ENCODE measurements around the gene TRIM65.
"Not testable (repeated sequence)": the region's sequence is repeated elsewhere in the genome, so short reads cannot be mapped to it uniquely, and the experiment has no call there.

TRIM65 gene

GRCh38 chr17:75869282-75870141, 27.2 kb downstream of the TRIM65 start:
- peaks cover 23% of the 10 kb centered on the region for H3K4me1 ChIP-seq (ENCODE audit: insufficient read depth, poor library complexity, severe bottlenecking)
- peaks cover 11% of the 10 kb centered on the region for H3K36me3 ChIP-seq (ENCODE audit: low read depth)
- DNase-seq (ENCODE audit: low spot score) (no peak), ATAC-seq (ENCODE audit: low read depth) (peak; percentile 6; the same call in 1 of the 3 replicates)
- no peaks in the 10 kb centered on the region for H3K27me3 ChIP-seq (ENCODE audit: insufficient read depth, poor library complexity, severe bottlenecking)
- no peaks in the 10 kb centered on the region for H3K9me3 ChIP-seq (ENCODE audit: severe bottlenecking)
- peak overlapping the region; percentile 2 for H3K27ac ChIP-seq (ENCODE audit: poor library complexity, severe bottlenecking)
- no peak overlapping the region for H3K4me3 ChIP-seq (ENCODE audit: severe bottlenecking)
- no peak for TF ChIP-seq CTCF (IDR thresholded peaks at IDR 0.05; ENCODE audit: poor library complexity, severe bottlenecking)

- H3K9me3 ChIP-seq (ENCODE audit: severe bottlenecking); ATAC-seq (ENCODE audit: low read depth): not testable (repeated sequence)
- peaks cover 28% of the 10 kb centered on the region for H3K4me1 ChIP-seq (ENCODE audit: insufficient read depth, poor library complexity, severe bottlenecking)
These were observed 27.9 kb downstream of the TRIM65 start for GRCh38 chr17:75868730-75869281.

GRCh38 chr17:75865404-75866188, 31.2 kb downstream of the TRIM65 start:
- H3K9me3 ChIP-seq (ENCODE audit: severe bottlenecking); H3K27me3 ChIP-seq (ENCODE audit: insufficient read depth, poor library complexity, severe bottlenecking); H3K36me3 ChIP-seq (ENCODE audit: low read depth); ATAC-seq (ENCODE audit: low read depth); H3K27ac ChIP-seq (ENCODE audit: poor library complexity, severe bottlenecking); DNase-seq (ENCODE audit: low spot score); H3K4me3 ChIP-seq (ENCODE audit: severe bottlenecking): not testable (repeated sequence)
- peaks cover 15% of the 10 kb centered on the region for H3K4me1 ChIP-seq (ENCODE audit: insufficient read depth, poor library complexity, severe bottlenecking)

More at GRCh38 chr17:75868730-75869281, 27.9 kb downstream of the TRIM65 start:
- H3K4me3 ChIP-seq (ENCODE audit: severe bottlenecking); DNase-seq (ENCODE audit: low spot score); H3K27me3 ChIP-seq (ENCODE audit: insufficient read depth, poor library complexity, severe bottlenecking); H3K36me3 ChIP-seq (ENCODE audit: low read depth): not testable (repeated sequence)
- H3K27ac ChIP-seq (ENCODE audit: poor library complexity, severe bottlenecking): peak overlapping the region; percentile 2

GRCh38 chr17:75864887-75865286, 31.9 kb downstream of the TRIM65 start:
- not testable (repeated sequence) for ATAC-seq (ENCODE audit: low read depth); H3K27ac ChIP-seq (ENCODE audit: poor library complexity, severe bottlenecking); H3K4me3 ChIP-seq (ENCODE audit: severe bottlenecking); H3K36me3 ChIP-seq (ENCODE audit: low read depth); H3K27me3 ChIP-seq (ENCODE audit: insufficient read depth, poor library complexity, severe bottlenecking); H3K9me3 ChIP-seq (ENCODE audit: severe bottlenecking); DNase-seq (ENCODE audit: low spot score)
- H3K4me1 ChIP-seq (ENCODE audit: insufficient read depth, poor library complexity, severe bottlenecking): peaks cover 15% of the 10 kb centered on the region

- no peak for TF ChIP-seq CTCF (IDR thresholded peaks at IDR 0.05; ENCODE audit: poor library complexity, severe bottlenecking)
- Histone ChIP-seq H3K9me3 (ENCODE audit: severe bottlenecking) (no peaks in the 10 kb centered on the region), H3K4me3 (ENCODE audit: severe bottlenecking) (no peak overlapping the region), H3K27me3 (ENCODE audit: insufficient read depth, poor library complexity, severe bottlenecking) (no peaks in the 10 kb centered on the region), H3K36me3 (ENCODE audit: low read depth) (no peaks in the 10 kb centered on the region), H3K4me1 (ENCODE audit: insufficient read depth, poor library complexity, severe bottlenecking) (peaks cover 13% of the 10 kb centered on the region), H3K27ac (ENCODE audit: poor library complexity, severe bottlenecking) (no peak overlapping the region)
- DNase-seq (ENCODE audit: low spot score) (no peak), ATAC-seq (ENCODE audit: low read depth) (peak; percentile 47)
These were observed 32.3 kb downstream of the TRIM65 start for GRCh38 chr17:75864448-75864871.

GRCh38 chr17:75861927-75862317, 34.8 kb downstream of the TRIM65 start:
- TF ChIP-seq CTCF (IDR thresholded peaks at IDR 0.05; ENCODE audit: poor library complexity, severe bottlenecking): no peak
- Histone ChIP-seq H3K9me3 (ENCODE audit: severe bottlenecking) (no peaks in the 10 kb centered on the region), H3K4me3 (ENCODE audit: severe bottlenecking) (no peak overlapping the region), H3K27me3 (ENCODE audit: insufficient read depth, poor library complexity, severe bottlenecking) (no peaks in the 10 kb centered on the region), H3K27ac (ENCODE audit: poor library complexity, severe bottlenecking) (no peak overlapping the region), H3K4me1 (ENCODE audit: insufficient read depth, poor library complexity, severe bottlenecking) (peaks cover 7% of the 10 kb centered on the region), H3K36me3 (ENCODE audit: low read depth) (no peaks in the 10 kb centered on the region)
- no peak for DNase-seq (ENCODE audit: low spot score)
- ATAC-seq (ENCODE audit: low read depth): no peak

- not testable (repeated sequence) for H3K27me3 ChIP-seq (ENCODE audit: insufficient read depth, poor library complexity, severe bottlenecking); H3K36me3 ChIP-seq (ENCODE audit: low read depth); H3K9me3 ChIP-seq (ENCODE audit: severe bottlenecking); DNase-seq (ENCODE audit: low spot score); H3K4me3 ChIP-seq (ENCODE audit: severe bottlenecking); H3K27ac ChIP-seq (ENCODE audit: poor library complexity, severe bottlenecking); ATAC-seq (ENCODE audit: low read depth); H3K4me1 ChIP-seq (ENCODE audit: insufficient read depth, poor library complexity, severe bottlenecking)
These were observed 37.4 kb downstream of the TRIM65 start for GRCh38 chr17:75859358-75859757.

All from RWPE2 (cell line).